ENCODE data around the gene STK24. TPM values are rescaled to one million over a fixed set of nuclear protein-coding genes. Genes with fewer than 3 reads are reported as not detected.

Gene STK24
- polyA plus RNA-seq, 3 donors = 14.2 to 59.8 (median 28.9) TPM

DNA sequence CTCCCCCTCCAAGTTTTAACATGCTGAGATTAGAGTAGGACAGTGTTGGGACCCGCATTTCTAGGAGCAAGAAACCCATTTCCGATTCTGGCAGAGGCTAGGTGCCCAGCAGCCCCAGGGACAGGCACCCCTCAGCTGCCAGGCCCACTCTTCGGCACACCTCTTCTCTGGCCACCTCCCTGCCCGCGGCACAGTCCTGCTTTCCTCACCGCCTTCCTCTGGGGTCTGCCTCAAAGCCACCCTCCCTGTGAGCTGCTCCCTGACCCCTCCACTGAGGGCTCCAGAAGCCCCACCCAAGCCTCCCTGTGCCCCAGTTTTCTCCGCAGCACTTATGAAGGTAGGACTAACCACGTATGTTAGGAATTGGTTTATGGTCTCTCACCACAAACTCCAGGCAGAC lies 79.9 kb downstream of the STK24 start:
- TF ChIP-seq, protein P1, sequence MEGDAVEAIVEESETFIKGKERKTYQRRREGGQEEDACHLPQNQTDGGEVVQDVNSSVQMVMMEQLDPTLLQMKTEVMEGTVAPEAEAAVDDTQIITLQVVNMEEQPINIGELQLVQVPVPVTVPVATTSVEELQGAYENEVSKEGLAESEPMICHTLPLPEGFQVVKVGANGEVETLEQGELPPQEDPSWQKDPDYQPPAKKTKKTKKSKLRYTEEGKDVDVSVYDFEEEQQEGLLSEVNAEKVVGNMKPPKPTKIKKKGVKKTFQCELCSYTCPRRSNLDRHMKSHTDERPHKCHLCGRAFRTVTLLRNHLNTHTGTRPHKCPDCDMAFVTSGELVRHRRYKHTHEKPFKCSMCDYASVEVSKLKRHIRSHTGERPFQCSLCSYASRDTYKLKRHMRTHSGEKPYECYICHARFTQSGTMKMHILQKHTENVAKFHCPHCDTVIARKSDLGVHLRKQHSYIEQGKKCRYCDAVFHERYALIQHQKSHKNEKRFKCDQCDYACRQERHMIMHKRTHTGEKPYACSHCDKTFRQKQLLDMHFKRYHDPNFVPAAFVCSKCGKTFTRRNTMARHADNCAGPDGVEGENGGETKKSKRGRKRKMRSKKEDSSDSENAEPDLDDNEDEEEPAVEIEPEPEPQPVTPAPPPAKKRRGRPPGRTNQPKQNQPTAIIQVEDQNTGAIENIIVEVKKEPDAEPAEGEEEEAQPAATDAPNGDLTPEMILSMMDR (IDR thresholded peaks at IDR 0.05) = no peak
- H3K4me1 Mint-ChIP-seq = peaks cover 32% of the 10 kb centered on the region
- H4K20me1 ChIP-seq (ENCODE audit: insufficient read depth, low read length) = peaks cover 92% of the 10 kb centered on the region
- no peak for DNase-seq
- no peak overlapping the region for H2AFZ ChIP-seq (ENCODE audit: insufficient read depth, low read depth, low read length, poor library complexity, severe bottlenecking)
- peak overlapping the region in 4 of 7 donors; percentile 17 to 63 (median 46) for H3K27ac Mint-ChIP-seq
- H3K4me2 ChIP-seq (replicated peaks; ENCODE audit: extremely low read depth, low read length, poor library complexity, severe bottlenecking) = no peak overlapping the region
- intact Hi-C loops (cut with micrococcal nuclease) = no loop called here
- no peaks in the 10 kb centered on the region for H3K27me3 ChIP-seq (ENCODE audit: control insufficient read depth in 2 of 2, insufficient read depth in 2 of 2, low read length in 2 of 2)
- 95% methylated on average over 5 of the region's 8 CpGs for WGBS (ENCODE audit: insufficient coverage)
- no peaks in the 10 kb centered on the region for H3K27me3 Mint-ChIP-seq (ENCODE audit: low read depth in 3 of 3)
- H3K36me3 Mint-ChIP-seq = peaks cover 42 to 47% of the 10 kb centered on the region in 2 donors
- peaks cover 13 to 25% of the 10 kb centered on the region in 2 donors for H3K4me1 ChIP-seq (ENCODE audit: control insufficient read depth in 1 of 2, insufficient read depth in 2 of 2, low read length in 2 of 2)
- H3K9me3 Mint-ChIP-seq = no peaks in the 10 kb centered on the region
- H3K9ac ChIP-seq (ENCODE audit: insufficient read depth, low read length, poor library complexity, severe bottlenecking) = no peak overlapping the region
- H3K27ac ChIP-seq (ENCODE audit: low read depth in 1 of 2, low read length in 2 of 2) = peak overlapping the region in 1 of 2 donors; percentile 32
- H3K9me3 ChIP-seq (replicated peaks in 1 of 2; ENCODE audit: control insufficient read depth in 1 of 2, insufficient read depth in 1 of 2, low read length in 2 of 2) = no peaks in the 10 kb centered on the region
- no peak overlapping the region for H3K4me3 Mint-ChIP-seq
- H3K4me3 ChIP-seq (replicated peaks in 1 of 3; ENCODE audit: low read depth in 2 of 3, low read length in 3 of 3) = no peak overlapping the region
- peaks cover 9 to 43% of the 10 kb centered on the region in 2 donors for H3K36me3 ChIP-seq (replicated peaks in 1 of 2; ENCODE audit: control insufficient read depth in 1 of 2, insufficient read depth in 2 of 2, low read length in 2 of 2)
- peaks cover 83% of the 10 kb centered on the region for H3K79me2 ChIP-seq (ENCODE audit: insufficient read depth, low read length)

DNA sequence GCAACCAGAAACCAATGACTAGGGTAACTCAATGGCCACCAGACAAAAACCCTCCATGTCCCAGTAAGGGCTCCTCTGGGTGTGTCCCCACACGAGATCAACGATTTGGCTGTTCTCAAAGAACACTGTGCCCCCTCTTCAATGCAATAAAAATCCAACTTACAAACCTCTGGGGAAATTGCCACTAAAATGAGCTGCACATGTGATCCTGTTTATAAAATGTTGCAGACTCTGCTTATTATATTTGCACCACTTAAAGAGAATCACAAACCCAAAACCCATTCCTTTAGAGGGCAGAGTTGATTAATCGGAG lies 80.5 kb downstream of the STK24 start:
- Histone ChIP-seq H3K9ac (ENCODE audit: insufficient read depth, low read length, poor library complexity, severe bottlenecking) (no peak overlapping the region), H3K4me1 (ENCODE audit: control insufficient read depth in 1 of 2, insufficient read depth in 2 of 2, low read length in 2 of 2) (peaks cover 13 to 25% of the 10 kb centered on the region in 2 donors), H3K27me3 (ENCODE audit: control insufficient read depth in 2 of 2, insufficient read depth in 2 of 2, low read length in 2 of 2) (no peaks in the 10 kb centered on the region), H3K4me2 (replicated peaks; ENCODE audit: extremely low read depth, low read length, poor library complexity, severe bottlenecking) (no peak overlapping the region), H3K36me3 (replicated peaks in 1 of 2; ENCODE audit: control insufficient read depth in 1 of 2, insufficient read depth in 2 of 2, low read length in 2 of 2) (peaks cover 9 to 43% of the 10 kb centered on the region in 2 donors), H2AFZ (ENCODE audit: insufficient read depth, low read depth, low read length, poor library complexity, severe bottlenecking) (no peak overlapping the region), H3K79me2 (ENCODE audit: insufficient read depth, low read length) (peaks cover 84% of the 10 kb centered on the region), H3K27ac (ENCODE audit: low read depth in 1 of 2, low read length in 2 of 2) (peak overlapping the region in 1 of 2 donors; percentile 63), H3K9me3 (replicated peaks in 1 of 2; ENCODE audit: control insufficient read depth in 1 of 2, insufficient read depth in 1 of 2, low read length in 2 of 2) (no peaks in the 10 kb centered on the region), H3K4me3 (replicated peaks in 1 of 3; ENCODE audit: low read depth in 2 of 3, low read length in 3 of 3) (no peak overlapping the region), H4K20me1 (ENCODE audit: insufficient read depth, low read length) (peaks cover 92% of the 10 kb centered on the region)
- 70% methylated on average over 1 of the region's 3 CpGs for WGBS (ENCODE audit: insufficient coverage)
- H3K4me3 Mint-ChIP-seq = no peak overlapping the region
- intact Hi-C loops (cut with micrococcal nuclease) = no loop called here
- peak overlapping the region in 5 of 7 donors; percentile 35 to 70 (median 63) for H3K27ac Mint-ChIP-seq
- DNase-seq = no peak
- TF ChIP-seq, protein P1 (IDR thresholded peaks at IDR 0.05) = no peak
- no peaks in the 10 kb centered on the region for H3K9me3 Mint-ChIP-seq
- peaks cover 34% of the 10 kb centered on the region for H3K4me1 Mint-ChIP-seq
- no peaks in the 10 kb centered on the region for H3K27me3 Mint-ChIP-seq (ENCODE audit: low read depth in 3 of 3)
- H3K36me3 Mint-ChIP-seq = peaks cover 42 to 46% of the 10 kb centered on the region in 2 donors
